ENCODE measurements around the gene IQSEC3. TPM values are rescaled to one million over a fixed set of nuclear protein-coding genes. Genes with fewer than 3 reads are reported as not detected.

The IQSEC3 gene
- total and polyA plus RNA-seq, 2 of the 13 experiments (the other 11 are each of a cell fraction or from before 2014, with no cell fraction given), result not detected

GRCh38 chr12:210277-211141 lies 143.9 kb downstream of the IQSEC3 start (continued):
- TF ChIP-seq TFE3 (CRISPR knock-in tag; IDR thresholded peaks at IDR 0.05) (peak; percentile 86), ZNF468 (CRISPR knock-in tag; IDR thresholded peaks at IDR 0.05) (peak; percentile 55; the same call in 1 of the 2 replicates), ZNF609 (CRISPR knock-in tag; IDR thresholded peaks at IDR 0.05; ENCODE audit: borderline replicate concordance) (peak; percentile 100), ARID5B (CRISPR knock-in tag; IDR thresholded peaks at IDR 0.05) (peak; percentile 99), ZNF253 (CRISPR knock-in tag; IDR thresholded peaks at IDR 0.05; ENCODE audit: borderline replicate concordance) (peak; percentile 79; the same call in 1 of the 2 replicates), ZNF124 (CRISPR knock-in tag; IDR thresholded peaks at IDR 0.05) (peak; percentile 80; the same call in 1 of the 2 replicates), ARNT2 (CRISPR knock-in tag; IDR thresholded peaks at IDR 0.05; ENCODE audit: low read depth) (peak; percentile 92), ZNF503 (CRISPR knock-in tag; IDR thresholded peaks at IDR 0.05) (peak; percentile 100), ATF7 (IDR thresholded peaks at IDR 0.05) (peak; percentile 67), ATF7 (CRISPR knock-in tag; IDR thresholded peaks at IDR 0.05) (peak; percentile 97), ZNF235 (CRISPR knock-in tag; IDR thresholded peaks at IDR 0.05; ENCODE audit: borderline replicate concordance) (no peak), ZBTB37 (CRISPR knock-in tag; IDR thresholded peaks at IDR 0.05) (0 out of 2 replicates have a peak, but pooled peaks have one; percentile 68), ZNF879 (CRISPR knock-in tag; IDR thresholded peaks at IDR 0.05) (no peak), CBX5 (CRISPR knock-in tag; IDR thresholded peaks at IDR 0.05; ENCODE audit: borderline replicate concordance) (peak; percentile 94)
